Stimulated activated CD4-positive, alpha-beta T cell treated with anti-CD3 and anti-CD28 coated beads, TNF-alpha, amount 100 ng/mL, for 1 hour (primary cell): ENCODE results near the gene TIGD7.
A peak's percentile ranks its signal among the peaks of the same experiment; 100 is the strongest.

Experiments
- DNase-seq, 3 donors: peaks; one replicate each; pipeline ENCODE4 v3.0.0-alpha.2; 2020; ENCODE audit warnings: low read depth in 3 of 3, low spot score in 1 of 3

Gene TIGD7, protein sequence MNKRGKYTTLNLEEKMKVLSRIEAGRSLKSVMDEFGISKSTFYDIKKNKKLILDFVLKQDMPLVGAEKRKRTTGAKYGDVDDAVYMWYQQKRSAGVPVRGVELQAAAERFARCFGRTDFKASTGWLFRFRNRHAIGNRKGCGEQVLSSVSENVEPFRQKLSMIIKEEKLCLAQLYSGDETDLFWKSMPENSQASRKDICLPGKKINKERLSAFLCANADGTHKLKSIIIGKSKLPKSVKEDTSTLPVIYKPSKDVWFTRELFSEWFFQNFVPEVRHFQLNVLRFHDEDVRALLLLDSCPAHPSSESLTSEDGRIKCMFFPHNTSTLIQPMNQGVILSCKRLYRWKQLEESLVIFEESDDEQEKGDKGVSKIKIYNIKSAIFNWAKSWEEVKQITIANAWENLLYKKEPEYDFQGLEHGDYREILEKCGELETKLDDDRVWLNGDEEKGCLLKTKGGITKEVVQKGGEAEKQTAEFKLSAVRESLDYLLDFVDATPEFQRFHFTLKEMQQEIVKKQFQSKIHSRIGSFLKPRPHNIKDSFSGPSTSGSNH

DNA sequence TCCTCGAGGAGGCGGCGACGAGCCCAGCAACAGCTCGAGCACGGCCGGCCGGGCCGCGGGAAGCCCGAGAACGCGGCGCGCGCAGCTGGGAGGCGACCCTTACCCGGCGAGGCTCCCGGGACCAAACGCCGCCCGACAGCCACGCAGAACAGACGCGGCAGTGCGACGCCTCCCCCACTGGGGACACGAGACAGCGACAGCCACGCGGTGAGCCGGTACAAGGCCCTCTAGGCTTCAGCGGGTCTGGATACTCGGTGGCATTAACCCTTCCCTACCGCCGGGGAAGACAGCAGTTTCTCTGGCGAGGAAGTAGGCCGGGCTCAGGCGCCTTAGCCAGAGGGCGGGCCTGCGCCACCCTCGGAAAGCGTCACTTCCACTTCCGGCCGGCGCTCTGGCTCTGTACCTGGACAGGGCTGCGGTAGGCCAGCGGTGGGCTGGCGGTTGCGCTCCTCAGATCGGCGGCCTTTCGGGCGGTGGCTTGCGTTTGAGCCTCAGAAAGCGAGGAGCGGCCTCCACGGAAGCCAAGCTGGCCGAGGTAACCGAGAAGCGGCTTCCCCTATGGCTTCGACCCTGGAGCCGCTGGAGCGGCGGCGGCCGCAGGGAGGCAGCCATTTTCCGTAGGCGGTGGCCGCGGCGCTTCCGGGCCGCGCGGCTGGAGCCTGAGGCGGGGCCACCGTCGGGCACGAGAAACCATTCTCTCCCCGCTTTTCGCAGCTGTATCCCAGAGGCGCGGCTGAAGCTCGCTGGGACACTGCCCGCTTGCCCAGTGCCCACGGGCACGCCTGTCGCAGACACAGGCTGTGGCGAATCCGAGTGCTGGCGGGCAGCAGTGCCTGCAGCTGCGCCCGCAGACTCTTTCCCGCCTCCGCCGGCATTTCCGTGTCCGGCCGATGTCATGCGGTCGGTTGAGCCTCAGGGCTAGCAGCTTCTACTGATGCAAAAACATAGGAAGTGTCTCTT lies at the start of gene TIGD7, which contains the start of gene ZNF75A:
TSS of gene TIGD7 (minus strand) at position 322 of the 960 bp plus-strand sequence. CDS start 4,816 bp downstream, outside the sequence.
TSS of gene ZNF75A (plus strand) at position 389 of the 960 bp plus-strand sequence. CDS start 2,932 bp downstream, outside the sequence.
- DNase-seq: peak; percentile 42 to 60 (median 58)

DNA sequence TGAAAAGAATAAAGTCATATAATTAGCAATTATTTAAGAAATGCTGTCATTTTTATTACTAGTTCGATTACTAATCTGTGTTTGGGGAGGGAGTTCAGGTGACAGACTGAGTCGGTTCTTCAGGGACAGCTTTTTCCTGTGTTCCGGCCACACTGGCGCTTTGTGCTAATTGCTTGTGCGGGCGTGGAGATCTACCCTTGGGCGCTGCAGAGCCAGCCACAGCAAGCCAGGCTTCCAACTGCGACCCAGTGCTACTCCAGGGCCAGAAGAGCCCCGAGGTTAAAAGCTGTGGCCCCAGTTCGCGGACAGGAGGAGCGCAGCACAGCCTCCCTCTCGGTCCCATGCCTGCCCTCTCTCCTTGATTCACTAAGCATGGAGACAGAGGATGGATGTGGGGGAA lies 43.9 kb upstream of the TIGD7 start:
- no peak for DNase-seq

DNA sequence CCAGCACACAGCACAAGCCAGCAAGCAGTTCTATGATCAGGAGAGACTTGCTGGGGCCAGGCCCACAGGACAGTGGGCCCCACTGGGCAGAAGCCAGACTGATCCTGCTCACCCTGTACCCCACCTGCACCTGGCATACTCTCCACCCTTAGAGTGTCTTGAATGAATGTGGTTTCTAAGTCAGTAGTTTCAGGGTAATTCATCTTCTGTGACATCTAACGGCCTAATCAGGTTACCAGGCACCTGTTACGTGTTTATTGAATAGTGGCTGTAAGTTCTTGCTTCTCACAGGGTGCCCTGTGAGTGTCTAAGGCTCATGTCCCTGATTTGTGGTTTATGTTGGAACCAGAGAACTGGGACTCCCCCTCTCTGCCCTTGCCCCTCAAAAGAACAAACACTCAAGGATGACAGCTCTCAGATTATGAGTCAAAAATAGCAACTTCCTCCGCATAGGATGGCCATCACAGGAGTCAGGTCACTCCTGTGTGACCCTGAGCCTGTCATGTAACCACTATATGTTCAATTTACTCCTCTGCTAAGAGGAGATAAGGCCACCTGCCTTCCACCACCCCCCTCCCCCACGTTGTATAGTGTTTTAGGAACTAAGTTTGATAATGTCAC lies 43.4 kb upstream of the TIGD7 start:
- DNase-seq: no peak

DNA sequence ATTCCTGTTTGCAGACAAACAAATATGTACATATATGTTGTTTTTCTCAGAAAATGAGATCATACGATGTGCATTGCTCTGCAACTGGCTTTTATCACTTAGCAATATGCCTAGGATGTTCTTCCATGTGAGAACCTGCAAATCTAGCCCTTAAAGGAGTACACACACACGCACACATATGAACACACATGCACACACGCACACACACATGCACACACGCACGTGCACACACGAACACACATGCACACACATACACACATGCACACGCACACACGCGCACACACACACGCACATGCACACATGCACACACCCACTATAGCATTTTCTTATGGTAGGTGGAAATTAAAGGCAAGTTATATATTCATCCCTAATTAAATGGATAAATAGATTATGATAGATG lies 42.4 kb upstream of the TIGD7 start:
- DNase-seq: no peak

- no peak for DNase-seq
These were observed 40.8 kb upstream of the TIGD7 start for GRCh38 chr16:3346041-3346440.

DNA sequence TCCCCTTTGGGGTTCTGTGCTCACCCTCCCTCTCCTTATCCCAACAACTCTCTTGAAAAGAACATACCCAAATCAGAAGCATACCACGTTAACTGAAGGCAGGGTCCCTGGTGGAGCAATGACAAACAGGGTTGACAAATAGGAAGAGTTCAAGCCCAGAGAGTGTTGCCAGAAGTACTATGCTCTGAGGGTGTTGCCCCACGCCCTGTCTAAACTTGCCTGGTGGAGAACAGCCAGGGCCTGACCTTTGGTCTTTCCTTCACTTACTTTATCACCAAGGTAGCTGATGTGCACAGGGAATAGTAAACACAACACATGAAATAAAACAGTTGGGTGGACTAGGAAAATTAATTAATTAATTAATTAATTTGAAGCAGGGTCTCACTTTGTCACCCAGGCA lies 23.4 kb upstream of the TIGD7 start:
- no peak for DNase-seq

DNA sequence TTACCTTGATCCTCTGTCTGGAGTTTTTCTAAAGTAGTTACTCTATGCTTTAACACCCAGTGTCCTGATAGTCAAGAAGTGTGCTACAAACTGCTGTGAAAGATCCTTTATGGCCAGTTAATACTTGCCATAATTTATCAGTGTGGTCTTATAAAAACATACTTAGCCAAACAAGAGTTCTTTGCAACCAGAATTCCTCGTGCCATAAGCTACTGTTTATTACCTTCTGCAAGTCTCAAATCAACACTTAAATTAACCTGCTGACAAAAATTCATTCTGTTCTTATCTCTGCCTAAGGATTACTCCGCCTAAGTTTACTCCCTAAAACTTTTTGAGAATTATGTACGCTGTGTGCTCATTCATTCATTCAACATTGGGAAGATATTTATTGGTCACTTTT lies 22.9 kb upstream of the TIGD7 start:
- no peak for DNase-seq

- no peak for DNase-seq
These were observed 22.3 kb upstream of the TIGD7 start for GRCh38 chr16:3327514-3327913.

DNA sequence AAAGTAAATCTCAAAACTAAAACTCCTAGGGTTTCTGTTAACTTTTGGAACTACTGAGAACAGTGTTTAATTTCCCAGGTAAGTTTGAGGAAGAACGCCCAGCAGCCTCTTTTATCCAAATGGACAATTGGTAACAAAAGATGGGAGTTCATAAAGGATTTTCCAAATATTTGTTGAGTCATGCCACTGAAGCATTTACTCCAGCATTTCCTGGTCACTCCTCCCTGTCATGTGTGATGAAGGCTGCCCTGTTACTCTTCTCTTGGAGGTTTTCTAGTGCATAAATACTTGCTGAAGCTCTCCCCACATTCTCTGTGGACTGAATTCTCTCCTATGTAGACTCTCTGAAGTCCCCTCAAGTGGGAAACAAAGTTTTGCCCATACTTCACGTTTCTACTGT lies 16.6 kb upstream of the TIGD7 start:
- no peak for DNase-seq

DNA sequence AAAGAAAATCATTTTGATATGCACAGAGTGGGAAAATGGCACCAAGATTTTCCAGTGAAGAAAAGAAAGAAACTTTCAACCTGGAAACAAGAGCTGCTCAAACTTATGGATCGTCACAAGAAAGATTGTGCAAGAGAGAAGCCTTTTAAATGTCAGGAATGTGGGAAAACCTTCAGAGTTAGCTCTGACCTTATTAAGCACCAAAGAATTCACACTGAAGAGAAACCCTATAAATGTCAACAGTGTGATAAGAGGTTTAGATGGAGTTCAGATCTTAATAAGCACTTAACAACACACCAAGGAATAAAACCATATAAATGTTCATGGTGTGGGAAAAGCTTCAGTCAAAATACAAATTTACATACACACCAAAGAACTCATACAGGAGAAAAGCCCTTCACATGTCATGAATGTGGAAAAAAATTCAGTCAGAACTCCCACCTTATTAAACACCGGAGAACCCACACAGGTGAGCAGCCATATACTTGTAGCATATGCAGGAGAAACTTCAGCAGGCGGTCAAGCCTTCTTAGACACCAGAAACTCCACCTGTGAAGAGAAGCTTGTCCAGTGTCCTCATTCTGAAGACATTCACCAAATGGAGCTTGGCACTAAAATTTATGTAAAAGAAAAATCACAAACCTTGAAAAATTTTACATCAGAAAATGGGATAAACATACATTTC lies 12.2 kb upstream of the TIGD7 start:
- no peak for DNase-seq

GRCh38 chr16:3311496-3311895 lies 6.3 kb upstream of the TIGD7 start:
- no peak for DNase-seq

DNA sequence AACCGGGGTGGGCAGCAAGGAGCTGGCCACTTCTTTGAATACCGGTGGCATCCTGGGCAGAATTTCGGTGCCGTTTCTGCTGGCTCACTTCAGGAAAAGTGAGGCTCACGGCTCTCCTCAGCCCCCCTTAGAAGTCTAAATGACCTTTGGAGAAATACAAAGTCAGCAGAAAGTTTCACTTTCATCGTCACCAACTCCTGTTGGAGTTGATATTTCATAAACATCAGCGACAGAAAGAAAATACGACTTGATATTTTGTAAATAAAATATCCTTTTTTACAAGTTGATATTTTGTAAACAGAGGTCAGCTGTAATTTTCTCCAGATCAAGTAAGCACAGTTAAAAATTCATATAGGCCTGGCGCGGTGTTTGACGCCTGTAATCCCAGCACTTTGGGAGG lies 848 bp upstream of the TIGD7 start:
- no peak for DNase-seq

DNA sequence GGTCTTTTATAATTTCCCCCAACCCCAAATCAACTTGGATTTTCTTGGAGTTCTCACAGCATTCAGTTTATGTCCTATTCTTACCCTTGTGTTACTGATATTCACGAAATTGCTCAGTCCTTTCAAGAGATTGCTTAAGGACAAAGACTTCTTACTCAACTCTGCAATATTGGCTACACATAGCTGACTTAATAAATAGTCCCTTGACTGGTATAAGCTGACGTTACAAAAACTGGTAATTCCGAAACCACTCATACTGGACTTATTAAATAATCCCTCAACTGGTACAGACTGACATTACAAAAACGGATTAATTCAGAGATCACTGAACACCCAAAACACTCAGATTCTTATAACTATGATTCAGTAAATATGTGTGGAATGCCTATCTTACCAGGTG lies 860 bp downstream of the TIGD7 start:
- no peak for DNase-seq

DNA sequence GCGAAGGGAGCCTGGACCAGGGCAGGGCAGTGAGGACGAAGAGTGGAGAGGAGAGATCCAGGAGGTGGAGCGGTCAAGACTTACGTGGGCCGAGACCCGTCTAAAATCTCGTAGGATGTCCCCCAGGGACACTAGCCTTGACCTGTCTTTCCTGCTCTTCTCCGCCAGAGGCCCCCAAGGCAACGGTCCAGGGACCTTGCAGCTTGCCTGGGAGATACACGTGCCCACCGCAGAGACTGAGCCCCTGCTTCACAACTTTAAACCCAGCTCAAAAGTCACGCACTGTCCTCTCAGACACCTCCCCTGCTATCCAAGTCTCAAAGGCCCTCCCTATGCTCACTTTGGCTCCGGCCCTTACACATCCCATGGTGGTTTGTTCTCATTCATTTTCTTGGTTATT lies 9.4 kb downstream of the TIGD7 start:
- no peak for DNase-seq

DNA sequence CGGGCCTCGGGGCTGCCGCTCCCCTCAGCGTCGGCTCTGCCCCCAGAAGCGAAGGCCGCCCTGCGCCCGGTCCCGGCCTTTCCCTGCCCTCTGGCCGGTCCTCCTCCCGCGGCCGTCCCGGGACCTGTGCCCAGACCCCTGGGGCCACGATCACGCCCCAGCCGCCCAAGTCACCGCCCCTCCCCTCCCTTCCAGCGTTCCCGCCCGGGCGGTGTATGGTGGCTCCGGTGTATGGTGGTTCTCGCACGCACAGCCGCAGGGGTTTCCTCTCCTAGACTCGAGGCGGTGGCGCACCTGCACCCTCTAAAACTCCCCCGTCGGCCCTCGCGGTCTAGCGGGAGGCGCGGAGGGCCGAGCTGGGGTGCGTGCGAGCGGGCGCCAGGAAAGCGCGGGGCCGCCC lies 10.0 kb downstream of the TIGD7 start:
- no peak for DNase-seq

- DNase-seq: no peak
These were observed 12.6 kb downstream of the TIGD7 start for GRCh38 chr16:3292604-3293003.

- no peak for DNase-seq
These were observed 15.1 kb downstream of the TIGD7 start for GRCh38 chr16:3289998-3290673.

DNA sequence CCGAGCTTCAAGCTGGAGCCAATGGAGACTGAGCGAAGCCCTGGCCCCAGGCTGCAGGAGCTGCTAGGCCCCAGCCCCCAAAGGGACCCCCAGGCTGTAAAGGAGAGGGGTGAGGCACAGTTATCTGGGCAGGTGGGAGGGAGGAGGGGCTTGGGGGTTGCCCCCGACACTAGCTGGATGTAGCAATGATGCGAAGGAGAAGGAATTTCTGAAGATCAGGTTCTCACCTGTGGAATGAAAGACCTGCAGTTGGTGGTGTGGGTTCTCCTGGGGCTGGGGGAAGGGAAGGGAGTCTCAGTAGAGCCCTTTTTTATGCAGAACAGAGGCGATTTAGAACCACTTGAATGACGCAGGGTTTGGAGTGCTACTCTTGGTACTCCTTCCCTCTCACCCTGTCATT lies 20.1 kb downstream of the TIGD7 start:
- DNase-seq: no peak

- no peak for DNase-seq
These were observed 21.4 kb downstream of the TIGD7 start for GRCh38 chr16:3283543-3284447.
